Kidney glomerular epithelial cell (primary cell): ENCODE data around the gene SLC25A44.
A peak's percentile ranks its signal among the peaks of the same experiment; 100 is the strongest.
"Not testable (repeated sequence)": the region's sequence is repeated elsewhere in the genome, so short reads cannot be mapped to it uniquely, and the experiment has no call there.

Experiments used
- DNase-seq: peaks from one replicate; lab custom pipeline; 2025; lab: John Stamatoyannopoulos, UW

Gene SLC25A44

GRCh38 chr1:156204686-156205085, 10.8 kb downstream of the SLC25A44 start:
- no peak for DNase-seq

- DNase-seq, result no peak
Observed at GRCh38 chr1:156211243-156211642, 17.3 kb downstream of the SLC25A44 start.

- DNase-seq, result no peak
Observed at GRCh38 chr1:156212130-156212529, 18.2 kb downstream of the SLC25A44 start.

- peak; percentile 92 for DNase-seq
Observed at GRCh38 chr1:156212833-156213643, 19.1 kb downstream of the SLC25A44 start, which contains the start of gene PMF1. Gene PMF1, plus strand, starts transcription at chr1:156213007. Its CDS starts 9 bp downstream, at chr1:156213016.

DNA sequence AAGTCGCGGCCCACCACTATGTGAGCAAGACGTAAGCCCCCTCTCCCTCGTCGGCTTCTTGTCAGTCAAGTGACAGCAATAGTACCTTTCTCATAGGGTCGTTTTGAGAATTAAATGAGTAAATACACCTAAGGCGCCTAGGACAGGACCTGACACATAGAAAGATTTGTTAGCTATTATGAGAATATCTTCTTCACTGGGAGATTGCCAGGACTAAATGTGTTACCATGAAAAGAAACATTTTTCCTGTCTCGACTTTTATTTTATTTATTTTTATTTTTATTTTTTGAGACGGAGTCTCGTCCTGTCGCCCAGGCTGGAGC, 19.7 kb downstream of the SLC25A44 start:
- no peak for DNase-seq

- DNase-seq, result no peak
Observed at GRCh38 chr1:156214024-156214748, 20.3 kb downstream of the SLC25A44 start.

- DNase-seq, result not testable (repeated sequence)
Observed at GRCh38 chr1:156216361-156217086, 22.6 kb downstream of the SLC25A44 start.

- DNase-seq, result no peak
Observed at GRCh38 chr1:156217871-156218270, 24.0 kb downstream of the SLC25A44 start.

GRCh38 chr1:156220226-156220625, 26.3 kb downstream of the SLC25A44 start:
- DNase-seq, result no peak

DNA sequence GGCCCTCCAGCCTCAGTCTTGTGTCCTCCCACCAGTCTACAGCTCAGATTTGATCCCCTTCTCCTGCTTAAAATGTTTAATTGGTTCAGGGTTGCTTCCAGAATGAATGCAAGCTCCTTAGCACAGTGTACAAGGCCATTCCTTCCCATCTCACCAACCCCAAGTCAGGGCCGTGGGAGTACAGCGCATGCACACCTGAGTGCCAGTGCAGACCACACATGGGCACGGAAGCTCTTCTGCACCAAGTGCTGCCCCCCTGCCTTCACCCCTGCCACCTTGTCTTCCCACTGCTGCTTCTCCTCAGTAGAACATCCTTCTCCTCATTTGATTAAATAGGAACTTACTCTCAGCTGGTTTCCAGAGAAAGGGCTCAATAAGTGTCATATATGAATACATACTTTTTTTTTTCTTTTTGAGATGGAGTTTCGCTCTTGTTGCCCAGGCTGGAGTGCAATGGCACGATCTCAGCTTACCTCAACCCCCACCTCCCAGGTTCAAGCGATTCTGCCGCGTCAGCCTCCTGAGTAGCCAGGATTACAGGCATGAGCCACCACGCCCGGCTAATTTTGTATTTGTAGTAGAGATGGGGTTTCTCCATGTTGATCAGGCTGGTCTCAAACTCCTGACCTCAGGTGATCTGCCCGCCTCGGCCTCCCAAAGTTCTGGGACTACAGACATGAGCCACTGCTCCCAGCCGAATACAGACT, 28.2 kb downstream of the SLC25A44 start:
- DNase-seq, result no peak

GRCh38 chr1:156225677-156226014, 31.7 kb downstream of the SLC25A44 start:
- no peak for DNase-seq

GRCh38 chr1:156226116-156226538, 32.2 kb downstream of the SLC25A44 start:
- DNase-seq, result no peak

GRCh38 chr1:156226782-156227181, 32.9 kb downstream of the SLC25A44 start:
- no peak for DNase-seq

DNA sequence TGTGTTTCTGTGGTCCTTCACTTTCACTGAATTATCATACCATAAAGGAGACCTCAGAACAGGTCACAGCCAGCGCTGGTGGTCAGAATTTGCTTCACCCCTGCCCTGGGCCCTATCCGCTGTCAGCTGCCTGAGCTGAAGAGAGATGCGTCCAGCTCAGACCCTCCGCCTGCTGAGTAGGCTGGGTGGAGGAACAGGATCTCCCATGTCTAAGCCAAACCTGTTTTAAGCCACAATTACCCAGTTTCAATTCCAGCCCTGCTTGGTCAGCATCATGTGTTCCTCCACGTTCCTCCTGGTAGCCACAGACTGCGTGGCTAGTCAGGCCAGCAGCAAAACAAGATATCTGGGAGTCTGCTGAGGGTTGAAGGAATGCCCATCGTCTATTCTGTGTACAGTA, 34.6 kb downstream of the SLC25A44 start:
- DNase-seq, result no peak

- no peak for DNase-seq
Observed at GRCh38 chr1:156229809-156230472, 36.0 kb downstream of the SLC25A44 start.

DNA sequence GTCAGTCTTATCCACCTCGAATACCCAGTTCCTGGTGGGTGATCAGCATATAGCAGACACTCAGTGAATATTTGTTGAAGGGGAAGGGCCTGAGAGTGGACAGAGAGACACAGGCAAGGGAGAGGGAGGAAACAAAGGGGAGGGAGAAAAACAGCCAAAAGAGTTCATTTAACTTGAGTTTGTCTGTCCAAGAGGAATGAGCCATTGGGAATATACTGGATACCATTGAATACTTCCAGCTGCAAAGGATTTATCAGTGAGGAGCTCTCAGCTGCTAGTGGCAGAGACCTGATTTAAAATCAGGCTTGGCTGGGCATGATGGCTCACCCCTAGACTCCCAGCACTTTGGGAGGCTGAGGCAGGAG, 36.6 kb downstream of the SLC25A44 start:
- no peak for DNase-seq

- no peak for DNase-seq
Observed at GRCh38 chr1:156232201-156232894, 38.4 kb downstream of the SLC25A44 start.

GRCh38 chr1:156233426-156234127, 39.7 kb downstream of the SLC25A44 start:
- peak; percentile 24 for DNase-seq

- DNase-seq, result no peak
Observed at GRCh38 chr1:156236164-156236563, 42.3 kb downstream of the SLC25A44 start.

- no peak for DNase-seq
Observed at GRCh38 chr1:156238248-156238647, 44.3 kb downstream of the SLC25A44 start.
